Heart left ventricle (tissue), 13 donors: Measurements from ENCODE around the gene TIGD7.

ENCODE experiments used
- CTCF ChIP-seq, 12 donors: fragments of 200-600 bp; sonication (generic) in 4 of 12; IDR thresholded peaks; one replicate each; pipeline versions ENCODE4 v1.5.0 to v1.8.0; 2018 to 2022; ENCODE audit warnings: antibody characterized with exemption in 12 of 12, mild to moderate bottlenecking in 5 of 12
- POLR2A ChIP-seq, 2 donors: fragments of 450-650 bp; IDR thresholded peaks; one replicate each; pipeline ENCODE4 v1.6.1; 2017; ENCODE audit warnings: antibody characterized with exemption in 2 of 2, mild to moderate bottlenecking in 2 of 2, moderate library complexity in 2 of 2
- donor health status: ischemic (EF 13 %, LVEDD 7.1; RV severe dilation, severe dysfunction).
- donor health status: DM: no; HTN: yes; CAD: no.
- donor health status: DM: no; HTN: no; CAD: no.
- donor health status: ischemic (EF 25% LVEDD 6.9; RV normal size, moderate dysfunction).
- donor health status: ischemic (EF 25% LVEDD 5.7; RV mildly dilated, moderate dysfunction).
- donor health status: ischemic (EF 35%, LVEDD 5.7; RV mildly dilated, moderate dysfunction).
- donor health status: nonischemic (EF 11% LVEDD 7.7; RV severe dilation, severe dysfunction).
- donor health status: DM: yes; HTN: yes; CAD: no.
- donor health status: PGD.
- donor health status: ischemic (EF 29% LVEDD 5.4; RV normal size, mild dysfunction).
- donor health status: nonischemic (EF 23%, LVEDD 6.1; RV moderate dilation, normal function).

DNA sequence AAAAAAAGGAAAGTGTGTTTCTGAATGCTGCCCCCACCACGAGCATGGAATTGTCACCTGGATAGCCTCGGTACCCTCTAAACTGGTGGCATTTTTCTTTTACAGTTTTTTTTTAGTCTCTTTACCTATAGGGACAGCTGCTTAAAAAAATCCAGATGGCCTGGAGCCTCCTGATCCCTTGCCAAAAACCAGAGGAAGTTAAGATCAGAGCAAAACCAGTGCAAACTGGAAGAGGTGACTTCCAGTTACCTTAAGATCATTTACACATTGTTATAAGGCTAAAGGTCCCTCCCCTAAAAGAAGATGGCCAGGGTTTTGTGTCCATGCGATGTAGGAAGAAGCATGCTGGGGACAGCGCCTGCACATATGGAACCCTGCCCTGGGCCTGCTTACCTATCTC is 52.3 kb downstream of the TIGD7 start:
- TF ChIP-seq POLR2A (IDR thresholded peaks at IDR 0.05) (no peak), CTCF (IDR thresholded peaks at IDR 0.05) (no peak)
